Liver (tissue), 3 donors: ENCODE measurements around the gene NHERF2.

Source experiments
- ATF3 ChIP-seq: IDR thresholded peaks from 2 replicates; pipeline ENCODE4 v1.6.1; 2016; ENCODE audit warnings: antibody characterized with exemption
- EGR1 ChIP-seq, 2 donors: IDR thresholded peaks; 2 replicates each; pipeline ENCODE4 v1.6.1; 2016 to 2018; ENCODE audit warnings: antibody characterized with exemption in 2 of 2, low read depth in 2 of 2
- GABPA ChIP-seq, 2 donors: IDR thresholded peaks in 1 of 2; conservative IDR thresholded peaks in 1 of 2; 2 replicates each; pipeline ENCODE4 v1.6.1; 2016; ENCODE audit warnings: antibody characterized with exemption in 2 of 2, mild to moderate bottlenecking in 1 of 2, moderate library complexity in 1 of 2
- HNF4A ChIP-seq, 2 donors: conservative IDR thresholded peaks; 2 replicates each; pipeline ENCODE4 v1.6.1; 2016; ENCODE audit warnings: antibody characterized with exemption in 2 of 2, mild to moderate bottlenecking in 2 of 2
- JUND ChIP-seq, 2 donors: IDR thresholded peaks; 2 replicates each; pipeline ENCODE4 v1.6.1; 2016; ENCODE audit warnings: antibody characterized with exemption in 2 of 2
- MAX ChIP-seq: IDR thresholded peaks from 2 replicates; pipeline ENCODE4 v1.6.1; 2016; ENCODE audit warnings: antibody characterized with exemption
- RAD21 ChIP-seq, 2 donors: IDR thresholded peaks; 2 replicates each; pipeline ENCODE4 v1.6.1; 2016; ENCODE audit warnings: antibody characterized with exemption in 2 of 2, mild to moderate bottlenecking in 2 of 2
- RXRA ChIP-seq, 2 donors: IDR thresholded peaks; 2 replicates each; pipeline ENCODE4 v1.6.1; 2017 to 2018; ENCODE audit warnings: antibody characterized with exemption in 2 of 2, mild to moderate bottlenecking in 1 of 2
- TAF1 ChIP-seq: conservative IDR thresholded peaks from 2 replicates; pipeline ENCODE4 v1.6.1; 2016; ENCODE audit warnings: antibody characterized with exemption, mild to moderate bottlenecking
- YY1 ChIP-seq: IDR thresholded peaks from 2 replicates; pipeline ENCODE4 v1.6.1; 2016; ENCODE audit warnings: antibody characterized with exemption, mild to moderate bottlenecking
- TF ChIP-seq, protein P1 (sequence below): fragments of 150-350 bp; IDR thresholded peaks from 2 replicates; pipeline ENCODE4 v1.5.1; 2017; ENCODE audit warnings: improper control_type of control experiment, low read depth, low read length; ENCODE audit not compliant: missing input control
- TF ChIP-seq, protein P2 (sequence below): IDR thresholded peaks from 2 replicates; pipeline ENCODE4 v1.6.1; 2016; ENCODE audit warnings: antibody characterized with exemption, mild to moderate bottlenecking
- donor health status: healthy.
- donor health status: healthy.

GRCh38 chr16:1980770-1981087 is 46.0 kb upstream of the NHERF2 start:
- TF ChIP-seq TAF1 = no peak
- TF ChIP-seq, protein P1, sequence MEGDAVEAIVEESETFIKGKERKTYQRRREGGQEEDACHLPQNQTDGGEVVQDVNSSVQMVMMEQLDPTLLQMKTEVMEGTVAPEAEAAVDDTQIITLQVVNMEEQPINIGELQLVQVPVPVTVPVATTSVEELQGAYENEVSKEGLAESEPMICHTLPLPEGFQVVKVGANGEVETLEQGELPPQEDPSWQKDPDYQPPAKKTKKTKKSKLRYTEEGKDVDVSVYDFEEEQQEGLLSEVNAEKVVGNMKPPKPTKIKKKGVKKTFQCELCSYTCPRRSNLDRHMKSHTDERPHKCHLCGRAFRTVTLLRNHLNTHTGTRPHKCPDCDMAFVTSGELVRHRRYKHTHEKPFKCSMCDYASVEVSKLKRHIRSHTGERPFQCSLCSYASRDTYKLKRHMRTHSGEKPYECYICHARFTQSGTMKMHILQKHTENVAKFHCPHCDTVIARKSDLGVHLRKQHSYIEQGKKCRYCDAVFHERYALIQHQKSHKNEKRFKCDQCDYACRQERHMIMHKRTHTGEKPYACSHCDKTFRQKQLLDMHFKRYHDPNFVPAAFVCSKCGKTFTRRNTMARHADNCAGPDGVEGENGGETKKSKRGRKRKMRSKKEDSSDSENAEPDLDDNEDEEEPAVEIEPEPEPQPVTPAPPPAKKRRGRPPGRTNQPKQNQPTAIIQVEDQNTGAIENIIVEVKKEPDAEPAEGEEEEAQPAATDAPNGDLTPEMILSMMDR = no peak
- TF ChIP-seq, protein P2, sequence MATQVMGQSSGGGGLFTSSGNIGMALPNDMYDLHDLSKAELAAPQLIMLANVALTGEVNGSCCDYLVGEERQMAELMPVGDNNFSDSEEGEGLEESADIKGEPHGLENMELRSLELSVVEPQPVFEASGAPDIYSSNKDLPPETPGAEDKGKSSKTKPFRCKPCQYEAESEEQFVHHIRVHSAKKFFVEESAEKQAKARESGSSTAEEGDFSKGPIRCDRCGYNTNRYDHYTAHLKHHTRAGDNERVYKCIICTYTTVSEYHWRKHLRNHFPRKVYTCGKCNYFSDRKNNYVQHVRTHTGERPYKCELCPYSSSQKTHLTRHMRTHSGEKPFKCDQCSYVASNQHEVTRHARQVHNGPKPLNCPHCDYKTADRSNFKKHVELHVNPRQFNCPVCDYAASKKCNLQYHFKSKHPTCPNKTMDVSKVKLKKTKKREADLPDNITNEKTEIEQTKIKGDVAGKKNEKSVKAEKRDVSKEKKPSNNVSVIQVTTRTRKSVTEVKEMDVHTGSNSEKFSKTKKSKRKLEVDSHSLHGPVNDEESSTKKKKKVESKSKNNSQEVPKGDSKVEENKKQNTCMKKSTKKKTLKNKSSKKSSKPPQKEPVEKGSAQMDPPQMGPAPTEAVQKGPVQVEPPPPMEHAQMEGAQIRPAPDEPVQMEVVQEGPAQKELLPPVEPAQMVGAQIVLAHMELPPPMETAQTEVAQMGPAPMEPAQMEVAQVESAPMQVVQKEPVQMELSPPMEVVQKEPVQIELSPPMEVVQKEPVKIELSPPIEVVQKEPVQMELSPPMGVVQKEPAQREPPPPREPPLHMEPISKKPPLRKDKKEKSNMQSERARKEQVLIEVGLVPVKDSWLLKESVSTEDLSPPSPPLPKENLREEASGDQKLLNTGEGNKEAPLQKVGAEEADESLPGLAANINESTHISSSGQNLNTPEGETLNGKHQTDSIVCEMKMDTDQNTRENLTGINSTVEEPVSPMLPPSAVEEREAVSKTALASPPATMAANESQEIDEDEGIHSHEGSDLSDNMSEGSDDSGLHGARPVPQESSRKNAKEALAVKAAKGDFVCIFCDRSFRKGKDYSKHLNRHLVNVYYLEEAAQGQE = no peak
- no peak for TF ChIP-seq GABPA (IDR thresholded peaks at IDR 0.05 in 1 of 2, conservative IDR thresholded peaks at IDR 0.05 in 1 of 2)
- TF ChIP-seq YY1 = no peak
- no peak for TF ChIP-seq ATF3
- TF ChIP-seq RXRA (IDR thresholded peaks at IDR 0.05) = no peak
- TF ChIP-seq RAD21 (IDR thresholded peaks at IDR 0.05) = no peak
- no peak for TF ChIP-seq EGR1 (IDR thresholded peaks at IDR 0.05; ENCODE audit: low read depth in 2 of 2)
- TF ChIP-seq MAX = no peak
- no peak for TF ChIP-seq HNF4A (conservative IDR thresholded peaks at IDR 0.05)
- TF ChIP-seq JUND (IDR thresholded peaks at IDR 0.05) = no peak
